Progenitor cell of endocrine pancreas (in vitro differentiated cells): Measurements from ENCODE around the gene DNMT3A. TPM values are rescaled to one million over a fixed set of nuclear protein-coding genes. Genes with fewer than 3 reads are reported as not detected.

Experiments
- DNase-seq: peaks from one replicate; pipeline ENCODE4 v3.0.0; 2021; ENCODE audit warnings: low spot score; ENCODE audit not compliant: unreplicated experiment
- H3K27ac Mint-ChIP-seq: 2 replicates; pipeline ENCODE4 v1.8.0; 2021; ENCODE audit warnings: mild to moderate bottlenecking, moderate library complexity, mixed read lengths
- H3K27me3 Mint-ChIP-seq: 2 replicates; pipeline ENCODE4 v1.8.0; 2021; ENCODE audit warnings: mixed read lengths
- H3K36me3 Mint-ChIP-seq: 2 replicates; pipeline ENCODE4 v1.8.0; 2022; ENCODE audit warnings: mixed read lengths; ENCODE audit not compliant: insufficient read depth
- H3K4me1 Mint-ChIP-seq: 2 replicates; pipeline ENCODE4 v1.8.0; 2021; ENCODE audit warnings: low read depth, mixed read lengths
- H3K4me3 Mint-ChIP-seq: 2 replicates; pipeline ENCODE4 v1.8.0; 2021; ENCODE audit warnings: low read depth, mild to moderate bottlenecking, moderate library complexity, mixed read lengths
- H3K9me3 Mint-ChIP-seq: 2 replicates; pipeline ENCODE4 v1.8.0; 2021; ENCODE audit warnings: low read depth, mixed read lengths
- total RNA-seq: library from RNA; stranded (reverse); gene quantifications from 2 replicates; pipeline ENCODE4 v1.2.1, GENCODE V29; 2021
- TF ChIP-seq, protein P1 (sequence below): fragments of 200-600 bp; sonication (generic); IDR thresholded peaks from one replicate; pipeline ENCODE4 v1.5.0; 2021; ENCODE audit warnings: antibody characterized with exemption, mild to moderate bottlenecking; ENCODE audit not compliant: unreplicated experiment

Gene DNMT3A
- total RNA-seq, 1 donor from 2014 or later = 168 TPM

DNA sequence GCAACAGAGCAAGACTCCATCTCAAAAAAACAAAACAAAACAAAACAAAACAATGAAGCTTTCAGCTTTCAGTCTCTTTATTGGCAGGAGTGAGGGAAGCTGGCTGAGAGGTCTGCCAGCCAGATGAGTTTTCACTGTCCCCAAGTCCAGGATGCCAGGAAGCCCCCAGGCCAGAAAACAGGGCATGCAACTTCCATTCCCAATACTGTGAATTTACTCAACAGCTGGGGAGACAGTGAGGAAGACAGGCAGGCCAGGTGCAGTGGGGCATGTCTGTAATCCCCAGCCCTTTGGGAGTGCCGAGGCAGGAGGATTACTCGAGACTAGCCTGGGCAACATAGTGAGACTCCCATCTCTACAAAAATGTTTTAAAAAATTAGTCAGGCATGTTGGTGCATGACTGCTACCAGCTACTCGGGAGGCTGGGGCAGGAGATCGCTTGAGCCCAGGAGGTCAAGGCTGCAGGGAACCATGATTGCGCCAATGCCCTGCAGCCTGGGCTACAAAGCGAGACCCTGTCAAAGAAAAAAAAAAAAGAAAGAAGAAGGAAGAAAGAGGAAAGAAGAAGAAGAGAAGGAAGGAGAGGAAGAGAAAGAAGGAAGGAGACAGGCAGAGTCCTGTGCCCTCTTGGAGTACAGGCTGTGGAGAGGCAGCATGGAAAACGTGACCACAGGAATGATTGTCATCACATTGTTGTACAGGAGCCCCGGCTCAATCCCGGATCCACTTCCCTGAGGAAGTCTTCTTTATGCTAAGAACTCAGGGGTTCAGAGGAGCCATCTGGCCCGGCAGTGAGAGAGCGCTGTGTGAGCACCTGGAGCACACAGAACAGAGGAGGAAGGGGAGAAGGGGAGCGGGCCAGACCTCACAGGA, 144.2 kb downstream of the DNMT3A start:
- no peaks in the 10 kb centered on the region for H3K9me3 Mint-ChIP-seq
- DNase-seq = no peak
- H3K4me3 Mint-ChIP-seq = no peak overlapping the region
- H3K4me1 Mint-ChIP-seq = peaks cover 15% of the 10 kb centered on the region
- H3K27me3 Mint-ChIP-seq = no peaks in the 10 kb centered on the region
- no peaks in the 10 kb centered on the region for H3K36me3 Mint-ChIP-seq
- TF ChIP-seq, protein P1, sequence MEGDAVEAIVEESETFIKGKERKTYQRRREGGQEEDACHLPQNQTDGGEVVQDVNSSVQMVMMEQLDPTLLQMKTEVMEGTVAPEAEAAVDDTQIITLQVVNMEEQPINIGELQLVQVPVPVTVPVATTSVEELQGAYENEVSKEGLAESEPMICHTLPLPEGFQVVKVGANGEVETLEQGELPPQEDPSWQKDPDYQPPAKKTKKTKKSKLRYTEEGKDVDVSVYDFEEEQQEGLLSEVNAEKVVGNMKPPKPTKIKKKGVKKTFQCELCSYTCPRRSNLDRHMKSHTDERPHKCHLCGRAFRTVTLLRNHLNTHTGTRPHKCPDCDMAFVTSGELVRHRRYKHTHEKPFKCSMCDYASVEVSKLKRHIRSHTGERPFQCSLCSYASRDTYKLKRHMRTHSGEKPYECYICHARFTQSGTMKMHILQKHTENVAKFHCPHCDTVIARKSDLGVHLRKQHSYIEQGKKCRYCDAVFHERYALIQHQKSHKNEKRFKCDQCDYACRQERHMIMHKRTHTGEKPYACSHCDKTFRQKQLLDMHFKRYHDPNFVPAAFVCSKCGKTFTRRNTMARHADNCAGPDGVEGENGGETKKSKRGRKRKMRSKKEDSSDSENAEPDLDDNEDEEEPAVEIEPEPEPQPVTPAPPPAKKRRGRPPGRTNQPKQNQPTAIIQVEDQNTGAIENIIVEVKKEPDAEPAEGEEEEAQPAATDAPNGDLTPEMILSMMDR = no peak
- peak overlapping the region; percentile 73 for H3K27ac Mint-ChIP-seq

DNA sequence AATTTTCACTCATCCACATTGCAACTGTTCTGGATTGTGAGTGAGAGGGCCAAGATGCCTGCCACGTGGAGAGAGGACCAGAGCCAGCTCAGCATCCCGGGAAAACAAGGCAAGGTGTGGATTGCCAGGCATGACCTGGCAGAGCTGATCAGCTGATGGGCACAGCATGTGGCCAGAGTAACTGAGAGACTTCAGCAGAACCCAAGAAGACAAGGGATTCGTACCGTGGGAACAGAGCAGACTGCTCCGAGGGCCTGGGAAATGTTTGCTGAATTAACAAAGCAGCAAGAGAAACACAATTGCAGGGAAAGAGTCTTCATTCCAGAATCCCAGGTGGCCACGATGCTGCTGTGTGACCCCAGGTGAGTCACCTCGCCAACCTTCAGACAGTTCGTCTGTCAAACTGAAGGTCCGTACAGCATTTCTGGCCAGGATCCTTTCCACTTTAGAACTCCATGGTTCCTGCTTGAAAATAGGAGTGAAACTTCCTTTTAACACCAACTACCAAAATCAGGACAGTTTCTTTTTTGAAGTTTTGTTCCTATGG, 147.1 kb downstream of the DNMT3A start:
- Mint-ChIP-seq H3K36me3 (no peaks in the 10 kb centered on the region), H3K4me1 (peaks cover 31% of the 10 kb centered on the region), H3K9me3 (no peaks in the 10 kb centered on the region), H3K27me3 (no peaks in the 10 kb centered on the region), H3K27ac (no peak overlapping the region), H3K4me3 (no peak overlapping the region)
- DNase-seq = no peak
- TF ChIP-seq, protein P1 = no peak

DNA sequence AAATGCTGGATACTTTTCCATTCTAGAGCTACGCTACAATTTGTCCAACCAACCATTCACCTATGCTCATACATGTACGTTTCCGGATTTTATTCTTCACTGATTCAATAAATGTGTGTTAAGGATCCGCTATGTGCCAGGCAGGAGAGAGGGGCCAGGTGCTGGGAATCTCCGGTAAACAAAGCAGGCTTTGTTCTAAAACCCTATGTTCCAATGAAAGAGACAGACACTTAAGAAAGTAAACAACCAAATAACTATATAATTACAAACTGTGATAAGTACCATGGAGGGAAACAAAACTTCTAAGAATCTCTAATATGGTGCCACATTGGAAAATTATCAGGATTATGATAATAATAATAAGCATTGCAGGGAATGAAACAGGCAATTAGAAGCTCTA, 151.2 kb downstream of the DNMT3A start:
- Mint-ChIP-seq H3K27me3 (peaks cover 9% of the 10 kb centered on the region), H3K9me3 (no peaks in the 10 kb centered on the region), H3K27ac (no peak overlapping the region), H3K4me1 (peaks cover 26% of the 10 kb centered on the region), H3K36me3 (no peaks in the 10 kb centered on the region), H3K4me3 (no peak overlapping the region)
- TF ChIP-seq, protein P1 = no peak
- no peak for DNase-seq

DNA sequence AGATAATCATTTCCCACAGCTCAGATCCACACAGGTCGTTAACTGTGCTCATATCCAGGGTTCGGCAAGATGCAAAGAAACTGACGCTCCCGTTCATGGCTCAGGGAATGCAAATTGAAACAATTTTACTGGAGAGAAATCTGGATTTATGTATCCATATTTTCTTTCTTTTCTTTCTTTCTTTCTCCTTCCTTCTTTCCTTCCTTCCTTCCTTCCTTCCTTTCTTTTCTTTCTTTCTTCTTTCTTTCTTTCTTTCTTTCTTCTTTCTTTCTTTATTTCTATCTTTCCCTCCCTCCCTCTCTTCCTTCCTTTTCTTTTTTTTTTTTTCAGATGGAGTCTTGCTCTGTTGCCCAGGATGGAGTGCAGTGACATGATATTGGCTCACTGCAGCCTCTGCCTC, 153.3 kb downstream of the DNMT3A start:
- Mint-ChIP-seq H3K36me3 (no peaks in the 10 kb centered on the region), H3K27ac (no peak overlapping the region), H3K4me3 (no peak overlapping the region), H3K4me1 (peaks cover 29% of the 10 kb centered on the region), H3K9me3 (no peaks in the 10 kb centered on the region), H3K27me3 (peaks cover 9% of the 10 kb centered on the region)
- TF ChIP-seq, protein P1 = no peak
- DNase-seq = no peak

DNA sequence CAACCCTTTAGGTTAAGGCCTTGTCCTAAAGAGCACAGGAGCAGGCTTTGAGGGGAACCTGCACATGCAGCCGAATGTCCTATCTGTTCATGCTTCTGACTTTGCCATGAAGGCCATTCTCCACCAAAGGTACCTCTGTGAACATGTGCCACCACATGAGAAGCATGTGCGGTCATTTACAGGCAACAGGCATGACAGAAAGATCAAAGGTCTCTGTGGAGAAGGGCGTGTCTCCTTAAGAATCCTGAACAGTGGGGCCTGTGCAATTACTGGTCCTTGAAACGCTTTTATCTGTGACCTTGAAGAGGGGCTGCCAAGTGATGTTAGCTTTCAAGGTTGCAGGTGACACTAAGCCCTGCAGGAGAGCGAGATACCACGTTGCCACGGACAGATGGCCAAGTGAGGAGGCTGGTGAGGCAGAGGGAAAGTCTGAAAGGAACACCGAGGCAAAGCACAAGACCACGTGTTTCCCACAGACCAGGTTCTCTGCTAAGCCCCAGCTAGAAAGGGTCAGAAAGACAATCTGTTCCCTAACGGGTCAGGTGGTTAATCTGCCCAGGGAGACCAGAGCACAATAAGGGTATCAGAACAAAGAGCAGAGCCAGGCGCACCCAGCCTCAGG, 153.9 kb downstream of the DNMT3A start:
- Mint-ChIP-seq H3K36me3 (no peaks in the 10 kb centered on the region), H3K4me3 (no peak overlapping the region), H3K27me3 (peaks cover 9% of the 10 kb centered on the region), H3K9me3 (no peaks in the 10 kb centered on the region), H3K4me1 (peaks cover 29% of the 10 kb centered on the region), H3K27ac (no peak overlapping the region)
- TF ChIP-seq, protein P1 = no peak
- no peak for DNase-seq
